ENCODE results near the gene MCF2L. TPM values are rescaled to one million over a fixed set of nuclear protein-coding genes. Genes with fewer than 3 reads are reported as not detected.

MCF2L gene
- total and polyA plus RNA-seq, 4 donors = 46.3 to 136 (median 92.0) TPM

- DNase-seq (ENCODE audit: low read depth in 4 of 6, low spot score in 6 of 6) = peak; percentile 91 to 99 (median 98)
- Histone ChIP-seq H3K36me3 (ENCODE audit: control insufficient read depth, insufficient read depth, low read length) (peaks cover 6% of the 10 kb centered on the region), H3K27ac (ENCODE audit: low read depth, low read length) (no peak overlapping the region), H3K4me1 (ENCODE audit: control insufficient read depth, insufficient read depth, low read length) (peaks cover 31% of the 10 kb centered on the region), H3K27me3 (ENCODE audit: control insufficient read depth, insufficient read depth, low read length) (no peaks in the 10 kb centered on the region), H3K9me3 (ENCODE audit: control insufficient read depth, insufficient read depth, low read length) (no peaks in the 10 kb centered on the region), H3K4me3 (ENCODE audit: low read depth, low read length) (peak overlapping the region; percentile 38)
- WGBS (ENCODE audit: insufficient coverage) = under 1% methylated on average over 16 of the region's 18 CpGs
These were observed 26.2 kb upstream of the MCF2L start for GRCh38 chr13:112942689-112943308.

GRCh38 chr13:112943309-112944125 lies 25.5 kb upstream of the MCF2L start:
- Histone ChIP-seq H3K27me3 (ENCODE audit: control insufficient read depth, insufficient read depth, low read length) (no peaks in the 10 kb centered on the region), H3K9me3 (ENCODE audit: control insufficient read depth, insufficient read depth, low read length) (no peaks in the 10 kb centered on the region), H3K27ac (ENCODE audit: low read depth, low read length) (peak overlapping the region; percentile 10), H3K36me3 (ENCODE audit: control insufficient read depth, insufficient read depth, low read length) (peaks cover 6% of the 10 kb centered on the region), H3K4me3 (ENCODE audit: low read depth, low read length) (peak overlapping the region; percentile 55), H3K4me1 (ENCODE audit: control insufficient read depth, insufficient read depth, low read length) (peaks cover 31% of the 10 kb centered on the region)
- DNase-seq (ENCODE audit: low read depth in 4 of 6, low spot score in 6 of 6) = peak in 2 of 6 donors; percentile 71 to 78
- WGBS (ENCODE audit: insufficient coverage) = under 1% methylated on average over 80 of the region's 81 CpGs

DNA sequence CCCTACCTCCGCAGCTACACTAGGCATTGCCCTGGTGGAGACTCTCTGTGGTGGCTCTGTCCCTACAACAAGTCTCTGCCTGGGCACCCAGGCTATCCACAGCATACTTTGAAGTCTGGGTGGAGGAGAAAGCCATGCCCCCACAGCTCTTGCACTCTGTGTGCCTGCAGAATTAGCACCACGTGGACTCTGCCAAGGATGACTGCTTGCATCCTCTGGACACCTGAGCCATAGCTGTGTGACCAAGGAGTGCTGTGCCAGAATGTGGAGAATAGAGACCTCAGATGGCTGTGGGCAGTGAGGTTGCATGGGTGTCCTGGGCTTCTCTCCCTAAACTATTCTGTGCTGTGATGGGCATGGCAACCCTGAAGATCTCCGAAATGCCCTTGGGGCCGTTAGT lies 21.2 kb upstream of the MCF2L start:
- no peaks in the 10 kb centered on the region for H3K9me3 ChIP-seq (ENCODE audit: control insufficient read depth, insufficient read depth, low read length)
- peaks cover 6% of the 10 kb centered on the region for H3K36me3 ChIP-seq (ENCODE audit: control insufficient read depth, insufficient read depth, low read length)
- DNase-seq (ENCODE audit: low read depth in 4 of 6, low spot score in 6 of 6) = no peak
- H3K27me3 ChIP-seq (ENCODE audit: control insufficient read depth, insufficient read depth, low read length) = no peaks in the 10 kb centered on the region
- H3K27ac ChIP-seq (ENCODE audit: low read depth, low read length) = no peak overlapping the region
- peaks cover 19% of the 10 kb centered on the region for H3K4me1 ChIP-seq (ENCODE audit: control insufficient read depth, insufficient read depth, low read length)
- H3K4me3 ChIP-seq (ENCODE audit: low read depth, low read length) = no peak overlapping the region
- 93% methylated on average over 4 of the region's 4 CpGs for WGBS (ENCODE audit: insufficient coverage)

DNA sequence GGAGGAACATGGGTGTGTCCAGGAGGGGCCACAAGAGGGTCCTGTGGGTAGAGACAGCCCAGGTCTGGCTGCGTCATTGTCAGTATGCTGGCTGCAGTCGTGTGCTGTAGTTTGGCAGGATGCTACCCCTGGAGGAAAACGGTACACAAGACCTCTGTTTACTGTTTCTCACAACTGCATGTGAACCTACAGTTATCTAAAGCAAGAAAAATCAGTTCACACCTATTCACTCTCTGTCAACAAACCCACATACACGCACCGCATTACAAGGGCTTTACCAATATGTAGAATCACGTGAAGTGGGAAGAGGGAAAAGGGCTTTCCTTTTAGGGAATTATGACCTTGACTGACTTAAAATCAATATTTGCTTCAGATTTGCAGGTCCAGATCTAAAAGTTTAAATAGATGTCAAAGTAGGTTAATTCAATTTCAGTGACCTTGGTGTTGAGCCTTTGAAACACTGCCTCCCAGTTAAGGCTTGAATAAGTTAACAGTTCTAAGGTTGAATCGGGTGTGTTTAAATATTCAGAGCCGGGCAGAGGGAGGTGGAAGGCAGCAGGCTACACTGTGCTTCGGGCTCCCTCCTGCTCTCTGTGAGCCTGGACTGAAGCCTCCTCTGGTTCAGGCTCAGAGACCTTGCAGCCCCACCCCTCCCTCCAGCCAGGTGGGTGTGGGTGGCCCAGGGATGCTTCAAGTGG lies 17.2 kb upstream of the MCF2L start:
- Histone ChIP-seq H3K36me3 (ENCODE audit: control insufficient read depth, insufficient read depth, low read length) (peaks cover 3% of the 10 kb centered on the region), H3K27ac (ENCODE audit: low read depth, low read length) (no peak overlapping the region), H3K27me3 (ENCODE audit: control insufficient read depth, insufficient read depth, low read length) (no peaks in the 10 kb centered on the region), H3K4me3 (ENCODE audit: low read depth, low read length) (no peak overlapping the region), H3K4me1 (ENCODE audit: control insufficient read depth, insufficient read depth, low read length) (peaks cover 35% of the 10 kb centered on the region), H3K9me3 (ENCODE audit: control insufficient read depth, insufficient read depth, low read length) (no peaks in the 10 kb centered on the region)
- 56% methylated on average over 6 of the region's 9 CpGs for WGBS (ENCODE audit: insufficient coverage)
- DNase-seq (ENCODE audit: low read depth in 4 of 6, low spot score in 6 of 6) = no peak

DNA sequence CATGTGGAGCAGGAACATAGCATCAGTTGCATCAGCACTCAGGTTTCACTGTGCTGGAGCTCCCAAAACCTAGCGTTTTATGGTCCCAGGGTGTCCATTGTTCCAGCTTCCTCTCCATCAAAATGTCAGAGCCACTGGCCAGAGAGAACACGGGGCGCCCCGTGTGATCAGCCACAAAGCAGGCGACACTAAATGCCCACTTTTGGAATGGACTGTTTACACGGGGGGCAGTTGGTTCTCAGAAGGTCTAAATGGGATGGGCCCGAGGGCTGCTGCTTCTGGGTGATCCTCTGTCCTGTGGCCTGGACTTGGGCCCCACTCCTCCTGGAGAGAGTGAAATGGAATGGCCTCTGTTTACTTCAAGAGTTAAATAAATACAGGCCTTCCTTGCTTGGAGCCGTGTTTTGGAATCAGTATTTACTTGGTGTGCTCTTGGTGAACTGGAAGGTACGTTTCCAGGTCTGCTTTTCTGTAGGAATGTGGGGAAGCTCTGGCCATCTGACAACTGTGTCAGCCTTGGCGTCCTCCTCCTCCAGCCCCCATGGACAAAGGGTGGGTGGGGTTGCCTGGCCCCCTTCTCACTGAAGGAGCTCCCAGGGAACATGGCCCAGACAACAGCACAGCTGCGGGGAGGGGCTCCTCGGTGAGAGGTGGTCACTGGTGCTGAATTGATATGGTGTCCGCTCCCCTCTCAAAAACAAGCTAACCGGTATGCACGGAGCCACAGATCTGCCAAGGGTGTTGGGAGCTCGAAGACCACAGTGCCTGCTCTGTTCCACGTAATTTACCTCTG lies 16.1 kb upstream of the MCF2L start:
- Histone ChIP-seq H3K27me3 (ENCODE audit: control insufficient read depth, insufficient read depth, low read length) (no peaks in the 10 kb centered on the region), H3K4me1 (ENCODE audit: control insufficient read depth, insufficient read depth, low read length) (peaks cover 42% of the 10 kb centered on the region), H3K27ac (ENCODE audit: low read depth, low read length) (no peak overlapping the region), H3K36me3 (ENCODE audit: control insufficient read depth, insufficient read depth, low read length) (no peaks in the 10 kb centered on the region), H3K4me3 (ENCODE audit: low read depth, low read length) (no peak overlapping the region), H3K9me3 (ENCODE audit: control insufficient read depth, insufficient read depth, low read length) (no peaks in the 10 kb centered on the region)
- WGBS (ENCODE audit: insufficient coverage) = 39% methylated on average over 12 of the region's 17 CpGs
- DNase-seq (ENCODE audit: low read depth in 4 of 6, low spot score in 6 of 6) = no peak

- H3K36me3 ChIP-seq (ENCODE audit: control insufficient read depth, insufficient read depth, low read length) = peaks cover 4% of the 10 kb centered on the region
- H3K9me3 ChIP-seq (ENCODE audit: control insufficient read depth, insufficient read depth, low read length) = no peaks in the 10 kb centered on the region
- DNase-seq (ENCODE audit: low read depth in 4 of 6, low spot score in 6 of 6) = no peak
- no peak overlapping the region for H3K27ac ChIP-seq (ENCODE audit: low read depth, low read length)
- WGBS (ENCODE audit: insufficient coverage) = 86% methylated on average over 13 of the region's 17 CpGs
- H3K27me3 ChIP-seq (ENCODE audit: control insufficient read depth, insufficient read depth, low read length) = no peaks in the 10 kb centered on the region
- no peak overlapping the region for H3K4me3 ChIP-seq (ENCODE audit: low read depth, low read length)
- peaks cover 51% of the 10 kb centered on the region for H3K4me1 ChIP-seq (ENCODE audit: control insufficient read depth, insufficient read depth, low read length)
These were observed 15.2 kb upstream of the MCF2L start for GRCh38 chr13:112953591-112954487.

DNA sequence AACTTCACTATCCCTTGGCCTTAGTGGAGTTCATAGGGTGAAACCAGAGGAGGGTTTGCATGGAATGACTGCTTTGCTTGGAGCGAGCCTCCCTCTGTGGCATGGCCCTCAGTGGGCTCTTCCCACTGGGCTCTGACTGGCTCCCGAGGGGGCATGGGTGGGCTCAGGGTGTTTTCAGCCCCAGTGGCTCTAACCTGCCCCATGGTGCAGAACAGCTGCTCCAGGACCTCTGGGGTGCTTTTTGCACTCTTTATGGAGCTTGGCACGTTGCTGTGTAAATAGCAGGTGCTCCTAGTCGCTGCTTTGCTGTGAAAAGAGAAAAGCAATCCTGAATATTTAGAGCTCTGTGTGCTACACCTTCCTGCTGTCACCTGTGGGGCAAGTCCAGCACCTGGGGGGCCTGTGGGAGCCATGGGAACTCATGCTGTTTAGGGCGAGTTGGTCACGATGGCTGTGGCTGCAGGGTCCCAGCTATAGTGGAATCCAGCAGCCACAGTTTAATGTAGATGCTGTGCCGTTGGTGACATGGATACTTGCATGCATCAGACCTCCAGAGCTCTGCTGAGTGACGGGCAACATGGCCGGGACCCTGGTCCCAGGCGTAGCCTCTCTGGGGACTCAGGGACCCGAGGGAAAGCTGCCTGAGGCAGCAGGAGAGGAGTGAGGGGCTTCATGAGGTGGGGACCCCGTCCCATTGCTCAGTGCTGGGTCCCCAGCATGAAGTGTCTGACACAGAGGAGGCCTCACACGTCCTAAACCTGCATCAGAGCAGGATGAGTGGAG lies 14.3 kb upstream of the MCF2L start:
- Histone ChIP-seq H3K36me3 (ENCODE audit: control insufficient read depth, insufficient read depth, low read length) (peaks cover 4% of the 10 kb centered on the region), H3K4me1 (ENCODE audit: control insufficient read depth, insufficient read depth, low read length) (peaks cover 60% of the 10 kb centered on the region), H3K27me3 (ENCODE audit: control insufficient read depth, insufficient read depth, low read length) (no peaks in the 10 kb centered on the region), H3K27ac (ENCODE audit: low read depth, low read length) (no peak overlapping the region), H3K9me3 (ENCODE audit: control insufficient read depth, insufficient read depth, low read length) (no peaks in the 10 kb centered on the region), H3K4me3 (ENCODE audit: low read depth, low read length) (no peak overlapping the region)
- 86% methylated on average over 13 of the region's 13 CpGs for WGBS (ENCODE audit: insufficient coverage)
- DNase-seq (ENCODE audit: low read depth in 4 of 6, low spot score in 6 of 6) = no peak

DNA sequence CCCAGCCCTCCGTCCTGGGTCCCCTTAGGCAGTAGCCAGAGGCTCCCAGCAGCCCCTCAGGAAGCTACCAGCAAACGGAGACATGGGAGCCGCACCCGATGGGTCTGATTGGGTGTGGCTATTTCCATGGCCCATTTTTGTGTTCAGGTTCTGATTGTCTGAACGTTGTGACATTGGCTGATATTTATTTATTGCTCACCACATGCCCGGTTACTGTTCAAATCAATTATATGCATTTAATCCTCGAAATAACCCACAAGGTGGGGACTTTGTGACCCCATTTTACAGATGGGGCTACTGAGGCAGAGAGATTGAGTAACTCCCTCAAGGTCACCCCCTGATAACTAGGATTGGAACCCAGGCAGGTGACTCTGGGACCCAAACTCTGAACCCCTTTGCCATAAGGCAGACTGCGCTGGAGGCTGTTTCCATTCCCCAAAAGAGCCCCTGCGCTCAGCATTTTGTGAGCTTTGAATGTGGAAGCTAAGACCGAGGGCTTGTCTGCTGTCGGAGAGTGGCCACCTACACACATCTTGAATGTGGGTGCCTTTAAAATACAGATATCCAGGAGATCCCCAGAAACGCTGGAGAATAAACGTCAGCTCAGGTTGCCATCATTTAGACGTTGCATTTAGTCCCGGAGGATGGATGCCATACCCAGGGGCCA lies 13.6 kb upstream of the MCF2L start:
- H3K4me1 ChIP-seq (ENCODE audit: control insufficient read depth, insufficient read depth, low read length) = peaks cover 67% of the 10 kb centered on the region
- 83% methylated on average over 8 of the region's 15 CpGs for WGBS (ENCODE audit: insufficient coverage)
- no peak overlapping the region for H3K27ac ChIP-seq (ENCODE audit: low read depth, low read length)
- peaks cover 4% of the 10 kb centered on the region for H3K36me3 ChIP-seq (ENCODE audit: control insufficient read depth, insufficient read depth, low read length)
- DNase-seq (ENCODE audit: low read depth in 4 of 6, low spot score in 6 of 6) = no peak
- H3K27me3 ChIP-seq (ENCODE audit: control insufficient read depth, insufficient read depth, low read length) = no peaks in the 10 kb centered on the region
- no peaks in the 10 kb centered on the region for H3K9me3 ChIP-seq (ENCODE audit: control insufficient read depth, insufficient read depth, low read length)
- H3K4me3 ChIP-seq (ENCODE audit: low read depth, low read length) = no peak overlapping the region
